Stomach (tissue), 9 donors: ENCODE measurements around the gene IL17REL. TPM values are rescaled to one million over a fixed set of nuclear protein-coding genes. Genes with fewer than 3 reads are reported as not detected.

Source experiments
- DNase-seq, 2 donors: peaks; one replicate each; pipeline versions ENCODE4 v3.0.0 to v3.0.0-alpha.2; 2013 to 2019
- H3K27ac ChIP-seq, 5 donors: fragments of 200-600 bp in 4 of 5; sonication (generic) in 4 of 5; one replicate each; pipeline ENCODE4 v1.5.1; 2013 to 2019; ENCODE audit warnings: mild to moderate bottlenecking in 1 of 5, moderate library complexity in 1 of 5
- H3K27me3 ChIP-seq, 3 donors: fragments of 200-600 bp; sonication (generic); one replicate each; pipeline ENCODE4 v1.5.1; 2017 to 2019; ENCODE audit warnings: mixed run types in 1 of 3
- H3K36me3 ChIP-seq, 4 donors: fragments of 200-600 bp; sonication (generic); 1 replicate in 3 of 4; 2 replicates in 1 of 4; pipeline ENCODE4 v1.5.1; 2016 to 2019
- H3K4me1 ChIP-seq, 4 donors: fragments of 200-600 bp; sonication (generic); one replicate each; pipeline ENCODE4 v1.5.1; 2016 to 2019
- H3K4me3 ChIP-seq, 4 donors: fragments of 200-600 bp; sonication (generic) in 3 of 4; one replicate each; pipeline ENCODE4 v1.5.1; 2016 to 2019; ENCODE audit warnings: mild to moderate bottlenecking in 1 of 4
- H3K9me3 ChIP-seq, 4 donors: fragments of 200-600 bp; sonication (generic); one replicate each; pipeline ENCODE4 v1.5.1; 2016 to 2019
- EP300 ChIP-seq: sonication (generic); formaldehyde crosslinking; IDR thresholded peaks from one replicate; pipeline ENCODE4 v1.6.1; 2017; ENCODE audit warnings: antibody characterized with exemption
- POLR2A ChIP-seq, 4 donors: fragments of 450-650 bp; IDR thresholded peaks; one replicate each; pipeline ENCODE4 v1.6.1; 2016; ENCODE audit warnings: antibody characterized with exemption in 4 of 4, control low read depth in 2 of 4, mild to moderate bottlenecking in 1 of 4, moderate library complexity in 1 of 4
- POLR2AphosphoS5 ChIP-seq, 3 donors: sonication (generic); formaldehyde crosslinking; IDR thresholded peaks; one replicate each; pipeline ENCODE4 v1.6.1; 2016; ENCODE audit warnings: antibody characterized with exemption in 3 of 3
- WGBS, 5 donors: extraction: QIAGEN DNeasy Blood & Tissue Kit in 3 of 5; methylation state at CpG; one replicate each; pipeline versions ENCODE4 v1.1.5 to v1.1.7; 2013 to 2018; 5-methylcytosine and 5-hydroxymethylcytosine counted together
- intact Hi-C: fragments of 100-400 bp; cut with DNase I; formaldehyde crosslinking; loops from one replicate; pipeline ENCODE4 v1.15.1; 2023; ENCODE audit warnings: low total_unique reads
- polyA plus RNA-seq, 3 donors: library from polyadenylated mRNA; stranded (reverse); fragments of 200-250 nt; gene quantifications; one replicate each; pipeline ENCODE4 v1.2.3, GENCODE V29; 2013
- total RNA-seq, 5 donors: library from RNA; depleted of rRNA; stranded (reverse); fragments of >200 nt; gene quantifications; one replicate each; pipeline versions ENCODE4 v1.1.0 to v1.2.3, GENCODE V29; 2014 to 2016
- TF ChIP-seq, protein P1 (sequence below), 7 experiments: fragments of 450-650 bp in 4 of 7; fragments of 200-600 bp in 3 of 7; sonication (generic) in 3 of 7; IDR thresholded peaks; one replicate each; pipeline ENCODE4 v1.5.1; 2016 to 2019; ENCODE audit warnings: antibody characterized with exemption in 7 of 7, control low read depth in 2 of 7, mild to moderate bottlenecking in 1 of 7
- donor health status: healthy with polysubstance abuse.
- donor health status: Bipolar disorder and iron deficiency.
- donor health status: healthy.

IL17REL gene
- total and polyA plus RNA-seq, 8 donors: 0.03 to 1.2 (median 0.89) TPM; not detected in 4

DNA sequence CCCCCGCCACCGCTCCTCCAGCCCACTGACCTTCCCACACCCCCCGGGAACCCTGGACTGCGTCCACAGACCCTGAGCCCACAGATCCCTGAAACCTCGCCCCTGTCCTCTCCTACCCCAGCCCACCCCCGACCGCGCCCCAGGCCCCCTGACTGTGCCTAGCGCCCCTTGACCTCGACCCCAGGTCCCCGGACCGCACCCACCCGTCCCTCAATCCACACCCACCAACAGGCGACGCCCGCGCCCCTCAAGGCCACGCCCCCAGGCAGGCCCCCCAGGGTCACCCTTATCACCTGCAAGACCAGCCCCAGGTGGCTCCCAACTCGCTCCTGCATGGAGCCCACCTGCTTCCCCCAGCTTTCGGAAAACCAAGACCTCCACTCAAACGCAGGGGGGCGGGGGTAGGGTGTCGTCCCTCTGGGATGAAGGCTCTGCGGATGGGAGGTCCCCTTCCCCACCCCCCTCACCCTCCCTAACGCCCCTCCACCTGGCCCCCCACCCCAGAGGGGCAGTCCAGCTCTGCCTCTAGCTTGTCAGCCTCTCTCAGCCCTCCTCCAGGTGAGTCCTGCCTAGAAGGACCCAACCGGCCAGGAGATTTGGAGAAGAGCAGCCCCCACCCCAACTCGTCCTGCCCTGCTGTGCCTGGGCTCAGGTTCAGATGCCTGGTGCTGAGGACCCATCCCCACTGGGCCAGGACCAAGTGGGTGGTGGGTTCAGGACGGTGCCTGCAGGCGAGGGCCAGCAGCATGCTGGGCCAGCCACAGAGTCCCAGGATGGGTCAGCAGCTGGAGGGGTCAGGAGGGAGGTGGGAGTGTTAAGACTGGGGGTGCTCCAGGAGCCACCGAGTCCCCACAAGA, 3.1 kb upstream of the IL17REL start:
- peaks cover 16 to 73% (median 57%) of the 10 kb centered on the region in 3 donors for H3K27me3 ChIP-seq
- H3K27ac ChIP-seq: no peak overlapping the region
- H3K9me3 ChIP-seq: peaks cover 0 to 5% (median 0%) of the 10 kb centered on the region in 4 donors
- no peaks in the 10 kb centered on the region for H3K36me3 ChIP-seq
- H3K4me1 ChIP-seq: peaks cover 14 to 50% (median 44%) of the 10 kb centered on the region in 4 donors
- no peak for DNase-seq
- 26 to 47% (median 45%) methylated on average over 16 to 30 of the region's 30 CpGs for WGBS, 5 donors
- TF ChIP-seq POLR2A (IDR thresholded peaks at IDR 0.05): no peak
- TF ChIP-seq EP300: no peak
- peak overlapping the region in 2 of 4 donors; percentile 28 to 40 for H3K4me3 ChIP-seq
- intact Hi-C loops: no loop called here

DNA sequence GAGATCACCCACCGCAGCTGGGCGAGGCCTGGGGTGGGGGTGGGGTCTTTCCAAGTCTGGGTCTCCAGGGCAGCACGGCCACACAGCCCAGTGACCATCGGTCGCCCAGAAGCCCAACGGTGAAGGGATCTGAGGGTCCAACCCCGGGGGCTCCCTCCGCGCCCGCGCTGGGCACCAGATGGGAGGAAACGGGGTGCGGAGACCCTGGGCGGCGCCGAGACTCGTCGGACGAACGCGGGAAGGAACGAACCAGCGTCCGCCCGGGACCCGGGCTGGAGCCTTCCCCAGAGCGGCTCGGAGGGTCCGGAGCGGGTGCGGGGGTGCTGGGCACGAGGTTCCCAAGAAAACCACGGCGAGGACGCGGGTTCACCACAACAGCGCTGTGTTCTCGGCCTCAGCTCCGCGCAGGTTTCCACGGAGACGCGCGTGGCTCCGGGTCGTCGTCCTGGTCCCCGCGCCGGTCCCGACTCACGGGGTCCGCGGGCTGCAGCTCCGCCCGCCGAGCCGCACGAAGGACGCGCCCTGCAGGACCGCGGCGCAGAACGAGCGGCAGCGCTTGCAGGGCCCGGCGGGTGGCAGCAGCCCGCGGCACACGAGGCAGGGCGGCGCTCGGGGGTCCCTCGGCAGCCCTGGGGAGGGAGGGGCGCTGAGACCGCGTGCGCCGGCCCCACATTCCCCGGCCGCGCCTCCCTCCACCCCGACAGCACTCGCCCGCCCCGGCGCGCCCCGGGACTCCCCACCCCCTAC, 2.3 kb upstream of the IL17REL start:
- H3K27ac ChIP-seq: no peak overlapping the region
- H3K9me3 ChIP-seq: peaks cover 0 to 5% (median 0%) of the 10 kb centered on the region in 4 donors
- H3K27me3 ChIP-seq: peaks cover 23 to 82% (median 66%) of the 10 kb centered on the region in 3 donors
- peak in 1 of 2 donors; percentile 46 for DNase-seq
- H3K4me1 ChIP-seq: peaks cover 16 to 56% (median 50%) of the 10 kb centered on the region in 4 donors
- no peak for TF ChIP-seq EP300
- TF ChIP-seq, protein P1, sequence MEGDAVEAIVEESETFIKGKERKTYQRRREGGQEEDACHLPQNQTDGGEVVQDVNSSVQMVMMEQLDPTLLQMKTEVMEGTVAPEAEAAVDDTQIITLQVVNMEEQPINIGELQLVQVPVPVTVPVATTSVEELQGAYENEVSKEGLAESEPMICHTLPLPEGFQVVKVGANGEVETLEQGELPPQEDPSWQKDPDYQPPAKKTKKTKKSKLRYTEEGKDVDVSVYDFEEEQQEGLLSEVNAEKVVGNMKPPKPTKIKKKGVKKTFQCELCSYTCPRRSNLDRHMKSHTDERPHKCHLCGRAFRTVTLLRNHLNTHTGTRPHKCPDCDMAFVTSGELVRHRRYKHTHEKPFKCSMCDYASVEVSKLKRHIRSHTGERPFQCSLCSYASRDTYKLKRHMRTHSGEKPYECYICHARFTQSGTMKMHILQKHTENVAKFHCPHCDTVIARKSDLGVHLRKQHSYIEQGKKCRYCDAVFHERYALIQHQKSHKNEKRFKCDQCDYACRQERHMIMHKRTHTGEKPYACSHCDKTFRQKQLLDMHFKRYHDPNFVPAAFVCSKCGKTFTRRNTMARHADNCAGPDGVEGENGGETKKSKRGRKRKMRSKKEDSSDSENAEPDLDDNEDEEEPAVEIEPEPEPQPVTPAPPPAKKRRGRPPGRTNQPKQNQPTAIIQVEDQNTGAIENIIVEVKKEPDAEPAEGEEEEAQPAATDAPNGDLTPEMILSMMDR (IDR thresholded peaks at IDR 0.05): no peak
- no peak for TF ChIP-seq POLR2AphosphoS5 (IDR thresholded peaks at IDR 0.05)
- no peak for TF ChIP-seq POLR2A (IDR thresholded peaks at IDR 0.05)
- peak overlapping the region in 3 of 4 donors; percentile 22 to 40 (median 28) for H3K4me3 ChIP-seq
- H3K36me3 ChIP-seq: no peaks in the 10 kb centered on the region
- intact Hi-C loops: no loop called here
- 3 to 7% (median 3%) methylated on average over 25 to 91 of the region's 91 CpGs for WGBS, 5 donors

DNA sequence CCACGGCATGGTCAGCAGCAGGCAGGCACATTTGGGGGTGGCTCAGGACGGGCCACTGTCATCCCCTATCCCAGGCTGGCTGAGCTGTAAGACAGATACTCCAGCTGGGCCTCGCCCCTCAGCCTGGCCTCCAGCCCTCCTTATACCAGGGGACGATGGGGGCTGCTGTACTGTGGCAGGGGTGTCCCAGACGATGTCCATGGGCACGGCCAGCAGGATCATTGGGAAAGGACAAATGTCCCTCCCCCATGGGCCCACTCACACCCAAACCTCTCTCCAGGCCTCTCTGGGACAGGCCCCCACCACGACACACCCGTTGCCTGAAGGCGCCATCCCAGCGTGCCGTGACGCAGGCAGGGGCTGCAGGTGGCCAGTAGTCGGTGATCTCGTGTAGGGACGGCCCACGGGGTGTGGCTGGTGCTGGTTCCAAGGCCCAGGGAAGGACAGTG, 1.5 kb upstream of the IL17REL start:
- peak in 1 of 2 donors; percentile 12 for DNase-seq
- intact Hi-C loops: no loop called here

DNA sequence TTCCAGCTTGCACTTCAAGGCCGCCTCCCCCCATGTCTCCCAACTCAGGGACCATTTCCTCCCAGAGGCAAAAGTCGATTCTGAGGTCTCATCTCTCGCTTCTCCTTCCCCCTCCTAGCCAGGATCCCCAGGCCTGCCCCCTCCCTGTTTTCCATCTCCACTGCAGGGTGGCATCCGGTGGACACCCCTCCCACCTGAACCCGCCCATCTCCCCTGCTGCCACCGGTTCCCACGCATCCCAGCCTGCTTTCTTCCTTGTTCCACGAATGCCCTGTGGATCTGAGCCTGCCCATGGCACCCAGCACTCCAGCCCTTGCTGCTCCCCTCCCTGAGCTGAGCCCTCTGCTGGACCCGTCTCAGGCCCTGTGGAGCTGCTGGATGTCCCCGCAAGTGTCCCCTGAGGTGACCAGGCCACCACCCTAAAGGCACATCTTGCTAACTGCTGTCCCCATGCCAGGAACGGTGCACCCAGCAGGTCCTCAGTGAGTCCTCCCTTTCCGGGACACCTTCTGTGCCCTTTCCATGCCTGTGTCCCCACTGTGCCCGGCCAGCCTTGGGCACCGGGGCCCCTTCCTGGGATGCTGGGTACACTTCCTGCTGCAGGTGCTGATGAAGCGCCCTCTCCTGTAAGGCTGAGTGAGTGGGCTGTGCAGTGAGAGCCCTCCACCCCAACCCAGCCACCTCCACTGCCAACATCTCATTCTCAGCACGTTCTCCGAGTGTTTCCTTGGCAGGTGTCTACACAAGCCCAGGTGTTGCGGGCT, 936 bp downstream of the IL17REL start:
- TF ChIP-seq EP300 (no peak), POLR2A (IDR thresholded peaks at IDR 0.05) (no peak), POLR2AphosphoS5 (IDR thresholded peaks at IDR 0.05) (no peak)
- TF ChIP-seq, protein P1 (IDR thresholded peaks at IDR 0.05): no peak
- Histone ChIP-seq H3K27ac (no peak overlapping the region), H3K36me3 (no peaks in the 10 kb centered on the region), H3K4me1 (peaks cover 27 to 67% (median 59%) of the 10 kb centered on the region in 4 donors), H3K27me3 (peaks cover 23 to 78% (median 58%) of the 10 kb centered on the region in 3 donors), H3K4me3 (peak overlapping the region in 1 of 4 donors; percentile 35), H3K9me3 (no peaks in the 10 kb centered on the region)
- WGBS, 5 donors: 29 to 62% (median 58%) methylated on average over 9 to 18 of the region's 18 CpGs
- peak in 1 of 2 donors; percentile 36 for DNase-seq
- intact Hi-C loops: no loop called here

More for the DNA sequence above, 1.5 kb upstream of the IL17REL start:
- Histone ChIP-seq H3K4me1 (peaks cover 16 to 56% (median 50%) of the 10 kb centered on the region in 4 donors), H3K27me3 (peaks cover 23 to 89% (median 68%) of the 10 kb centered on the region in 3 donors), H3K27ac (no peak overlapping the region), H3K4me3 (peak overlapping the region in 1 of 4 donors; percentile 40), H3K9me3 (no peaks in the 10 kb centered on the region), H3K36me3 (no peaks in the 10 kb centered on the region)
- no peak for TF ChIP-seq POLR2A (IDR thresholded peaks at IDR 0.05)
- no peak for TF ChIP-seq POLR2AphosphoS5 (IDR thresholded peaks at IDR 0.05)
- TF ChIP-seq EP300: no peak
- TF ChIP-seq, protein P1 (IDR thresholded peaks at IDR 0.05): no peak
- 40 to 68% (median 45%) methylated on average over 4 to 16 of the region's 16 CpGs for WGBS, 5 donors
